Hepatocyte (in vitro differentiated cells): ENCODE results near the gene AOPEP. TPM values are rescaled to one million over a fixed set of nuclear protein-coding genes. Genes with fewer than 3 reads are reported as not detected.

Source experiments
- DNase-seq: peaks from one replicate; pipeline ENCODE4 v3.0.0-alpha.2; 2016; ENCODE audit warnings: low spot score
- H2AFZ ChIP-seq: fragments of 200-600 bp; sonication (generic); 2 replicates; pipeline ENCODE4 v1.6.0; 2016; ENCODE audit warnings: antibody characterized with exemption, mild to moderate bottlenecking
- H3K27ac ChIP-seq: fragments of 200-600 bp; sonication (generic); 2 replicates; pipeline ENCODE4 v1.5.1; 2016; ENCODE audit warnings: mild to moderate bottlenecking
- H3K27me3 ChIP-seq: fragments of 200-600 bp; sonication (generic); 2 replicates; pipeline ENCODE4 v1.6.1; 2016
- H3K36me3 ChIP-seq: fragments of 200-600 bp; sonication (generic); replicated peaks from 2 replicates; pipeline ENCODE4 v1.5.1; 2016; ENCODE audit warnings: low read depth; ENCODE audit not compliant: insufficient read depth
- H3K4me1 ChIP-seq: fragments of 200-600 bp; sonication (generic); 2 replicates; pipeline ENCODE4 v1.5.1; 2016; ENCODE audit warnings: mild to moderate bottlenecking, moderate library complexity; ENCODE audit not compliant: insufficient read depth
- H3K4me2 ChIP-seq: fragments of 200-600 bp; sonication (generic); 2 replicates; pipeline ENCODE4 v1.6.0; 2016
- H3K4me3 ChIP-seq: fragments of 200-600 bp; sonication (generic); 2 replicates; pipeline ENCODE4 v1.5.1; 2016; ENCODE audit warnings: mild to moderate bottlenecking
- H3K79me2 ChIP-seq: fragments of 200-600 bp; sonication (generic); 2 replicates; pipeline ENCODE4 v1.6.0; 2017; ENCODE audit warnings: mild to moderate bottlenecking
- H3K9me2 ChIP-seq: fragments of 200-600 bp; sonication (generic); replicated peaks from 2 replicates; pipeline ENCODE4 v1.6.0; 2017; ENCODE audit warnings: mild to moderate bottlenecking; ENCODE audit not compliant: insufficient read depth
- H3K9me3 ChIP-seq: fragments of 200-600 bp; sonication (generic); 2 replicates; pipeline ENCODE4 v1.5.1; 2016; ENCODE audit warnings: low read depth, mild to moderate bottlenecking
- H4K20me1 ChIP-seq: fragments of 200-600 bp; sonication (generic); 2 replicates; pipeline ENCODE4 v1.6.0; 2016; ENCODE audit warnings: mild to moderate bottlenecking; ENCODE audit not compliant: insufficient read depth, poor library complexity, severe bottlenecking
- CTCF ChIP-seq: fragments of 200-600 bp; sonication (generic); IDR thresholded peaks from 2 replicates; pipeline ENCODE4 v1.5.1; 2016; ENCODE audit warnings: antibody characterized with exemption, mild to moderate bottlenecking; ENCODE audit not compliant: poor library complexity
- EZH2 ChIP-seq: fragments of 200-600 bp; sonication (generic); IDR thresholded peaks from 2 replicates; pipeline ENCODE4 v1.6.1; 2016; ENCODE audit warnings: antibody characterized with exemption, mild to moderate bottlenecking, borderline replicate concordance
- EZH2phosphoT487 ChIP-seq: fragments of 200-600 bp; sonication (generic); IDR thresholded peaks from one replicate; pipeline ENCODE4 v1.6.1; 2018; ENCODE audit warnings: antibody characterized with exemption, mild to moderate bottlenecking, low read depth, moderate library complexity; ENCODE audit not compliant: unreplicated experiment, severe bottlenecking
- WGBS: methylation state at CpG from one replicate; pipeline ENCODE4 v1.1.6; 2016; ENCODE audit warnings: low lambda C conversion rate; ENCODE audit errors: missing lambda C conversion rate; 5-methylcytosine and 5-hydroxymethylcytosine counted together
- polyA plus RNA-seq: library from polyadenylated mRNA; unstranded; fragments of >200 nt; fragmentation: Nextera tagmentation; extraction: Ambion mirVana; gene quantifications from 2 replicates; pipeline ENCODE4 v1.2.1, GENCODE V29; 2016
- total RNA-seq: library from RNA; depleted of rRNA; stranded (reverse); fragments of >200 nt; gene quantifications from 2 replicates; pipeline ENCODE4 v1.2.3, GENCODE V29; 2014

AOPEP gene
- total RNA-seq, result 82.1 and 101 TPM in 2 replicates
- polyA plus RNA-seq, result 81.3 and 82.8 TPM in 2 replicates

- Histone ChIP-seq H3K4me2 (peak within 1 kb of the TSS; percentile 86), H3K4me1 (peaks cover 6% of the 10 kb centered on the region), H3K27ac (peak within 1 kb of the TSS; percentile 92), H3K79me2 (peaks cover 29% of the 10 kb centered on the region), H3K9me2 (no peaks in the 10 kb centered on the region), H3K27me3 (no peaks in the 10 kb centered on the region), H4K20me1 (no peaks in the 10 kb centered on the region), H3K9me3 (no peaks in the 10 kb centered on the region), H3K4me3 (peak within 1 kb of the TSS; percentile 77), H3K36me3 (no peaks in the 10 kb centered on the region), H2AFZ (peak within 1 kb of the TSS; percentile 81)
- WGBS, result 1% methylated on average over 52 of the region's 52 CpGs
- DNase-seq, result peak; percentile 99
- TF ChIP-seq EZH2phosphoT487 (no peak), CTCF (no peak), EZH2 (no peak)
These were observed at the start of gene AOPEP for GRCh38 chr9:94726495-94727191. Gene AOPEP (plus strand): TSS chr9:94726699. CDS start chr9:94759784, 33,085 bp downstream.

- Histone ChIP-seq H3K4me3 (no peak overlapping the region), H3K4me1 (peaks cover 7% of the 10 kb centered on the region), H2AFZ (no peak overlapping the region), H3K36me3 (no peaks in the 10 kb centered on the region), H3K27me3 (no peaks in the 10 kb centered on the region), H3K27ac (peak overlapping the region; percentile 49), H4K20me1 (no peaks in the 10 kb centered on the region), H3K4me2 (no peak overlapping the region), H3K79me2 (no peaks in the 10 kb centered on the region), H3K9me3 (no peaks in the 10 kb centered on the region), H3K9me2 (no peaks in the 10 kb centered on the region)
- no peak for DNase-seq
- 63% methylated on average over 4 of the region's 4 CpGs for WGBS
- TF ChIP-seq EZH2, result no peak
- no peak for TF ChIP-seq CTCF
- no peak for TF ChIP-seq EZH2phosphoT487
These were observed 48.6 kb upstream of the AOPEP start for GRCh38 chr9:94677929-94678328.

GRCh38 chr9:94679587-94679986 is 46.9 kb upstream of the AOPEP start:
- Histone ChIP-seq H3K9me3 (no peaks in the 10 kb centered on the region), H3K36me3 (no peaks in the 10 kb centered on the region), H3K27me3 (no peaks in the 10 kb centered on the region), H3K4me1 (peaks cover 7% of the 10 kb centered on the region), H3K4me3 (no peak overlapping the region), H2AFZ (no peak overlapping the region), H4K20me1 (no peaks in the 10 kb centered on the region), H3K9me2 (no peaks in the 10 kb centered on the region), H3K79me2 (no peaks in the 10 kb centered on the region), H3K4me2 (no peak overlapping the region), H3K27ac (peak overlapping the region; percentile 49)
- WGBS, result 69% methylated on average over 8 of the region's 8 CpGs
- TF ChIP-seq CTCF (no peak), EZH2phosphoT487 (no peak), EZH2 (no peak)
- DNase-seq, result no peak
